Left renal pelvis (tissue), 4 donors: ENCODE results near the gene PDCL2. TPM values are rescaled to one million over a fixed set of nuclear protein-coding genes. Genes with fewer than 3 reads are reported as not detected.
A peak's percentile ranks its signal among the peaks of the same experiment; 100 is the strongest.
"Not testable (repeated sequence)": the region's sequence is repeated elsewhere in the genome, so short reads cannot be mapped to it uniquely, and the experiment has no call there.

Experiments used
- DNase-seq, 4 donors: peaks; one replicate each; pipeline ENCODE4 v3.0.0-alpha.2; 2013; ENCODE audit warnings: low read depth in 4 of 4, low spot score in 3 of 4
- polyA plus RNA-seq, 4 donors: library from polyadenylated mRNA; unstranded; fragments of 120-200 nt; gene quantifications; one replicate each; pipeline ENCODE4 v1.2.1, GENCODE V29; 2013; ENCODE audit not compliant: insufficient read length in 4 of 4

Gene PDCL2
- polyA plus RNA-seq, 4 donors: not detected

GRCh38 chr4:55598641-55599040 is 6.6 kb upstream of the PDCL2 start:
- DNase-seq: no peak

DNA sequence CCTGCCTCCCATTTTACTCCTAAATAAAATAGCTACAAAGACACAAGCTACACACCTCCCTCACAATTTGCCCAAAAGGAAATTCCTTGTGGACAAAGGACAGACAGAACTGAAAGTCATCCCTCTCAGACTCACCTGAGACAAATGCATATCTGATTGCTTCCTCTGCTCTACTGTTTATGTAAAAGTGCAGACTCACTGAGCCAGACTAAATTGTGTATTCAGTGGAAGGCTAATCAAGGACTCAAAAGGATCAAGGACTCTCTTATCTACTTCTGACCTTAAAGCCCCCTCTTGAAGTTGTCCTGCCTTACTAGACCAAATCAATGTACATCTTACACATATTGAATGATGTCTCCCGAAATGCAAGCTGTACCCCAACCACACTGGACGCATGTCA is 3.9 kb downstream of the PDCL2 start:
- no peak for DNase-seq

GRCh38 chr4:55582773-55583172 is 9.3 kb downstream of the PDCL2 start:
- DNase-seq: not testable (repeated sequence)

GRCh38 chr4:55578341-55579010 is 13.6 kb downstream of the PDCL2 start:
- no peak for DNase-seq

- no peak for DNase-seq
Measured at GRCh38 chr4:55575513-55575912, 16.5 kb downstream of the PDCL2 start.

DNA sequence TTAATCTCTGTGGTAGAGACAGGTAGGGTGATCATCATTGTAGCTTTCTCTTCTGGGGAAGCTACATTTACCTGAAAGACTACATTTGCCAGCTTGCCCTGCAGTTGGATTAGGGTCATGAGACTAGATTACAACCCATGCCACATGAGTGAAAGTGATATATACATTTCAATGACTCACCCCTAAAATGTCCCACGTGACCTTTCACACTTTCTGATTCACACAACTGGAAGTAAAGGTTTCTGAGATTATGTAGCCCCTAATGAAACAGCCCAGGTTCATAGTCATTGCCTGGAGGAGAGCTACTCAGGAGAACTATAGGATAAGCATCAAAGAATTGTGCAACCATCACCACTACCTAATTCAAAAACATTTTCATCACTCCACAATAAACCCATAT is 17.8 kb downstream of the PDCL2 start:
- DNase-seq: no peak

DNA sequence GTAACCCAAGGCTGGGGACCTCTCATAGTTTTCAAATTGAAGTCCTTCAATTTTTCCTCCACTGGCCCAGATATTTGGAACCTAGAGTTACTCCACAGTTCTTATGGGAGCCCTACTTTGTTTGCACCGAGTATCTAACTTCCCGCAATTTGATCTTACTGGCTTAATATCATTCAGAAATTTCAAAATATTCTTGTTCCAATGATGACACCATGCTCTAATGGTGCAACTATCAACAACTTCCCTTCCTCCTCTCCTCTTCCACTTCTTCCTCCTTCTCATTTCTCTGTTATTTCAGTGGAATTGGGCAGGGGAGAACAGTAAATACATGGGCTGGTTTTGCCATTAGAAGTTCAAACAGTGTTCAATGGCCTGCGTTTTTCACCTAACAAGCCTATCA is 20.2 kb downstream of the PDCL2 start:
- DNase-seq: no peak

GRCh38 chr4:55568905-55569504 is 23.0 kb downstream of the PDCL2 start:
- DNase-seq: no peak

DNA sequence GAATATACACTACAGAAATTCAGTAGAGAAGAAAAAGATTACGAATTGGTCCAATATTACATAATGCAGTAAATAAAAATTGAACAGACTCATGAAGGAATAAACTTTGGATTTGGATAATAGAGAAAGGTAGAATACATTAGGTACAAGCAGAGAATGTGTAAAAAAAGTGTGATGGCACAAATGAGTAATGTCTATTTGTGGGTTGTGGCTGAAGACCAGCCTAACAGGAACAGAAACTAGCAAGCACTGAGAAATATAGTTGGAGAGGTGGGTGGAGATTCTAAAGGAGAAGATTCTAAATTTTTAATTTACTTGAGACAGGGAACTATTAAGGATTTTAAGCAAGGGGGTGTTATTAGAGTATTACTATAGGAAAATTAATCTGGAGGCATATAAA is 30.2 kb downstream of the PDCL2 start:
- DNase-seq: no peak

DNA sequence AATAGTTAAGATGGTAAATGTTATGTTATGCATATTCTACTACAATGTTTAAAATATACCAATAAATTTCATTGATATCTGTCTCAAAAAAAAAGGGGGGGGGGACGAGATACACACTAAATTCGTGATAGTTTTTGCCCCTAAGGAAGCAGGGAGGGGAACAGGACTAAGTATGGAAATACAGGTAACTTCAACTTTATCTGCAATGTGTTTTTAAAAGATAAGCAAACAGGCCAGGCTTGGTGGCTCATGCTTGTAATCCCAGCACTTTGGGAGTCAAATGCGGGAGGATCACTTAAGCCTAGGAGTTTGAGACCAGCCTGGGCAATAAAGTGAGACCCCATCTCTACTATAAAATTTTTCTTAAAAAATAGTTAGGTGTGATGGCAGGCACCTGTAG is 31.9 kb downstream of the PDCL2 start:
- no peak for DNase-seq

- no peak for DNase-seq
Measured at GRCh38 chr4:55554453-55555030, 37.5 kb downstream of the PDCL2 start.

DNA sequence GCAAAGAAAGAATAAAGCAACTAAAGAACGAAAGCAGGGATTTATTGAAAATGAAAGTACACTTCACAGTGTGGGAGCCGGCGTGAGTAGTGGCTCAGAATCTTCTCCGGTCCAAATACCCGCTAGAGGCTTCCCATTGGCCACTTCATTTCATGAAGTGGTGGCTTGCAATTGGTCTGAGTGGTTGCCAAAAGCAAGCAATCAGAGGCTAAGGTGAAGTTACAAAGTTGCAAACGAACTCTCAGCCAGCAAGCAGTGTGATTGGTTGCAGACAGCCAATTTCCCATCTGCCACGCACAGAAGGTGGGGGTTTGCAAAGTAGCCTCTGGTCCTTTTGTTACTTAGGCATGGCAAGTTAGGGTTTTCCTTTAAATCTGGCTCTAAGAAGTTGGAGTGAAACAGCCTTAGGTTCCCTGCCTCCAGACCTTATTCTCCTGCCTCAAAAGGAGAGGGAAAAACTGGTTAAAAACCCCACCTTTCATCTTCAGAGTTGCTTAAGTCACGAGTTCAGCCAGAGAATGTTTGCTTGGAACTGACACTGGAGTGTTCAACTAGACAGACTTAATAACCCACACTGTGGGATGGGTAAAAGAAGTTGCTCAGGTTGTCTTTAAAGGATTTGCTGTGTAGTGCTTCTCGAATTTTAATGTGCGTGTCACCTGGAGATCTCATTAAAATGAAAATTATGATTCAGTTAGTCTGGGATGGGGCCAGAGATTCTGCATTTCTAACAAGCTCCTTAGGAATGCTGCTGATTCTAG is 38.4 kb downstream of the PDCL2 start:
- no peak for DNase-seq

- not testable (repeated sequence) for DNase-seq
Measured at GRCh38 chr4:55551964-55552363, 40.1 kb downstream of the PDCL2 start.

GRCh38 chr4:55549888-55550287 is 42.2 kb downstream of the PDCL2 start:
- no peak for DNase-seq

DNA sequence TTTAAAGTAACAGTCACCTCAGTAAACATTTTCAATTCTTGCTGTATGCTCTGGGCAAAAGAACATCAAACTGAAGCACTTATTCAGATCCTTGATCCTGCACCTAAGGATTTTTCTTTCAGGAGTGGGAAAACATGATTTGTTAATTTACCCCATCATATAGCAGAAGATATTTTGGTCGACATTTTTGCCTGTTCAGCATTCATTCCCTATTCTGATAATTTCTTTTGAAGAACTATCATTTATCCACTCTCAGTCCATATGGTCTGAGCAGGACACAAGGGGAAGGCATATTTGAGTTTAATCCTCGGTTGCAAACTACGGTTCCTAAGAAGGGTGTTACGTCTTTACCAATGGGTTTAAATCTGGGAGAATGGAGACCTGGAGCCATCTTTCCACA is 44.1 kb downstream of the PDCL2 start:
- DNase-seq: no peak

DNA sequence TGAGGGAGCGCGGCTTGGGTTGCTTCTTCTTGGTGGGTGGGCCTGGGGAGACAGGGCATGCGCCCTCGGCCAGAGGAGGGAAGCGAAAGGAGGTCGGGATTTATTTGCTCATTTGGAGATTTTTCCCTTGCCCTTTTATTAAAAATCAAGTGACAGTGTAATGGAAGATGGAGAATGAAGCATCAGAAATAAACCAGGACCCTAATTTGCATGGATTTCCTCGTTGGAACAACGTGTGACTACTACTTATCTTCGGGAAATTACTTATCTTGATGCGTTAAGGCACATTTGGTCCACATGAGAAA is 44.6 kb downstream of the PDCL2 start:
- peak in 1 of 4 donors; percentile 47 for DNase-seq

DNA sequence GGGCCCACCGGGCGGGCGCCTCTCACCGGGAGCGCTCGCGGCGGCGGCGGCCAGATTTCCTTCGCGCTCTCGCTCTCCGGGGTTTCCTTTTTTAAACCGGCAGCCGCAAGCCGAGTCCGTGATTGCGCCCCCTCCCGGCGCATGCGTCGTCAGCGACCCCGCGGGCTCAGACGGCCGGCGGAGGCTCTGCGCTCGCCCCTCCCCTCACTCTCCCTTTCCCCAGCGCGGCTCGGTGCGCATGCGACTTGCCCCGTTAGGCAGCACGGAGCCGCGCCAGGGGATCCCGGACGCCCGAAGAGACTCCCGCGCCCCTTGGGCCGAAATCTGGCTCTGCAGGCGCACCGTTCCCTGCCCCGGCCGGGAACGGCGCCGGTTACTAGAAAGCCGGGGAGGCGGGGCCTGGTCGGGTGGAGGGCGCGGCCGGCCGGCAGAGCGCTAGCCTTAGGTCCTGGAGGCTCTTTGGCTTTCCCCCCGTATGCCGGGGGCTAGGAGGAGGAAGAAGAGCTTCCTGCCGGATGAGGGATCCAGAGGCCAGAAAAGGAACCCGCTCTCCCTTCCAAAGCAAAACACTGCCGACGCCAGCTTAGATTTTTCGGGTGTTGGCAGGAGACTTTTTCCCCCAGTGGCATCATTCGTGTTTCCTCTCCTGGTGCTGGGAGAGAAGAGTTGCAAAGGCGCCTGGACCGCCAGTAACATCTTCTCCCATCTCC is 45.1 kb downstream of the PDCL2 start, which contains the start of gene CLOCK:
Gene CLOCK (minus strand): TSS at position 154 of the 710 bp plus-strand sequence. CDS start 64,124 bp downstream, outside the sequence.
- DNase-seq: peak; percentile 74 to 78 (median 76)

DNA sequence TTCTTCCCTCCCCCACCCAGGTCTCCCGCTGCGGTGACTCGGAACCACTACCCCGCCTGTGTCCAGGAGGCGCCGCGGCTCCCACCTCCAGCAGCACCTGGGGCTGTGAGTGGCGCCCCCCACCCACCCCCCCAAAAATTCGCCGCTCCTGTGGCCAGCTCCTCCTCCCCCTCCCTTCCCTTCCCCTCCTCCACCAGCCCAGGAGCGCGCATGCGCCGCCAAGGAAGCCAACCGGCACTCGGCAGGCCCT is 45.6 kb downstream of the PDCL2 start:
- DNase-seq: no peak

DNA sequence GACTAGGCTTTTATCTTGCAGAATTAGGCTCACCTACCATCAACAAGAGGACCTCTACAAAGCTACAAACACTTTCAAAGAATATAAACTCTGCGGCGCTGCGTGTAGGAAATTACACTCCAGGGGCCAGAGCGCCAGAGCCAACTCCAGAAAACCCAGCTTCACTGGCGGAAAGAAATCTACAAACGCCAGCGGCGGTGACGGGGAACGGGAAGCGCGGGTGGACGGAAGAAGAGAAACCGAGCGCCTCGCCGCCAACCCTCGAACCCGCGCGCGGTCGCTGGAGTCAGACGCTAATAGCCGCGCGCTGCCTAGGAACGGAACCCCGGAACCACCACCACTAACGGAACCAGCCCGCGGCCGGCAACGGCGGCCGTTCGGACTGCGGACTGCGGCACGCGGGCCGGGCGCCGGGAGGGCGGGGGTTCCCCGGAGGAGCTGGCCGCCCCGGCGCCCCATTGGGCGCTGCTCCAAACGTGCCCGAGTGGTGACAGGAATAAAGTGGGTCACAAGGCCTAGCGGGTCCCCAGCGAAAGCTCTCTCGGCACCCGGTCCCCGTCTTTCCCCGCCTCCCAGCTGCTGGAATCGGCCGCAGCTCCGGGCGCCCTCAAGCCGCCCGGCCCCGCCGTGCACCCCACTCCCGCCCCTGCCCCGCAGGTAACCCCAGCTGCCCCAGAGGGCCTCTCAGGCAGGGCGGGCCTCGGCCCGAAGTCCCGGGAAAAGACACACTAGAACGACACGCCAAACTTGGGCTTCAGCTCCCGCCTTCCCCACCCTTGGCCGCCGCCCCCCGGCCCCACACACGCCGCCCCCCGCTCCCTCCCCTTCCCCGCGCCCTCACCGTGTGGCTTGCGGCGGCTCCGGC is 46.2 kb downstream of the PDCL2 start:
- peak; percentile 45 to 50 (median 48) for DNase-seq

- DNase-seq: no peak
Measured at GRCh38 chr4:55545151-55545550, 46.9 kb downstream of the PDCL2 start.
